ENCODE results near the gene RGS21.

DNA sequence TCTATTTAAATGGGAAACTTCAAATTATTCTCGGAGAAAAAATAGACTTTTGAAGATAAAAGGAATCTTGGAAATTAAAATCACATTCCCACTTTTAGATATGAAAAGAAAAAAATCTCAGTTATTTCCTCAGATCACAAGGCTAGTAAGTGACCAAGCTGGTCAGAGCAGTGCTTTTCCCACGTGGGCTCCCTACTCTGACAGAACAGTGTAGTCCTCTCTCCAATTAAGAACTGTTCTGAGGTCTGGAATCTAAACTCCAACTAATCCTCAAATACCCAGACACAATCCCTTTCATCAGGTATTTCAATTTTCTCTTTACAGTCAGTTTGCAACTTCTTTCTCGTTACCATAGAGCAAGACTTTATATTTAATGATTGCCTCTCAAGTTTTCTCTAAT, 50.6 kb downstream of the RGS21 start:
- TF ChIP-seq, protein P1, sequence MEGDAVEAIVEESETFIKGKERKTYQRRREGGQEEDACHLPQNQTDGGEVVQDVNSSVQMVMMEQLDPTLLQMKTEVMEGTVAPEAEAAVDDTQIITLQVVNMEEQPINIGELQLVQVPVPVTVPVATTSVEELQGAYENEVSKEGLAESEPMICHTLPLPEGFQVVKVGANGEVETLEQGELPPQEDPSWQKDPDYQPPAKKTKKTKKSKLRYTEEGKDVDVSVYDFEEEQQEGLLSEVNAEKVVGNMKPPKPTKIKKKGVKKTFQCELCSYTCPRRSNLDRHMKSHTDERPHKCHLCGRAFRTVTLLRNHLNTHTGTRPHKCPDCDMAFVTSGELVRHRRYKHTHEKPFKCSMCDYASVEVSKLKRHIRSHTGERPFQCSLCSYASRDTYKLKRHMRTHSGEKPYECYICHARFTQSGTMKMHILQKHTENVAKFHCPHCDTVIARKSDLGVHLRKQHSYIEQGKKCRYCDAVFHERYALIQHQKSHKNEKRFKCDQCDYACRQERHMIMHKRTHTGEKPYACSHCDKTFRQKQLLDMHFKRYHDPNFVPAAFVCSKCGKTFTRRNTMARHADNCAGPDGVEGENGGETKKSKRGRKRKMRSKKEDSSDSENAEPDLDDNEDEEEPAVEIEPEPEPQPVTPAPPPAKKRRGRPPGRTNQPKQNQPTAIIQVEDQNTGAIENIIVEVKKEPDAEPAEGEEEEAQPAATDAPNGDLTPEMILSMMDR (IDR thresholded peaks at IDR 0.05): no peak
- no peak for TF ChIP-seq POLR2A (IDR thresholded peaks at IDR 0.05)

All from right lobe of liver (tissue), 4 donors.